ENCODE data around the gene ATP11B. TPM values are rescaled to one million over a fixed set of nuclear protein-coding genes. Genes with fewer than 3 reads are reported as not detected.

ATP11B gene
- total RNA-seq, 1 donor from 2014 or later = 118 TPM

DNA sequence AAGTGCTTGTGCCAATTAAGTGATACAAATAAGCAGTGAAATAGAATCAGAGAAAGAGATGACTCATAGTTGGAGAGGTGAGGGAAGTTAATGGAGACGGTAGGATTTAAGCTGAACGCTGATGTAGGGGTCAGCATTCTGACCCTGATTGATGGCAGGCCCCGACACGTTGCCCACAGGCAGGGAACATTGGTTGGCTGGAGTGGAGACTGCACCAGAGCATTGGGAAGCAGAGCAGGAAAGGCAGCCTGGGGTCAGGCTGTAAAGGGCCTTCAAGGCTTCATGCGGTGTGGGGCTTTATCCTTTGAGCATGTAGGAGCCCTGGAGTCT, 118.4 kb downstream of the ATP11B start:
- ATAC-seq = peak; percentile 51

DNA sequence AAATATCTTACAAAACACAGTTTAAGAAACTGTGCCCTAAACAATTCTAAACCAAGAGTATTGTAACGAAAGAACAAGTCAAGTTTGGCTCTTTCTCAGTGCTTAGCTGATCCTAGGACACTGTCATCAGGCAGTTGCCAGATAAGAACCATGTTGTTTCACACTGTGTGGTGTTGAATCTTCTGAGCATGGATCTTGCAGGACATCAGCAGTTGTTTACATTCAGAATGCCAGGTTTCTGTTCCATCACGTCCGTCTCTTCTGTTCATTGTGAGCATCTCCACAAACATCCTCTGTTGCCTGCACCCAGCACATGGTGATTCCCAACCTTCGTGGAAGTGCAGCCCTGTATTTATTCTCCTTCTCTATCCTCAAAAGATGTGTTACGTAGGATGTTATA, 119.2 kb downstream of the ATP11B start:
- no peak for ATAC-seq

DNA sequence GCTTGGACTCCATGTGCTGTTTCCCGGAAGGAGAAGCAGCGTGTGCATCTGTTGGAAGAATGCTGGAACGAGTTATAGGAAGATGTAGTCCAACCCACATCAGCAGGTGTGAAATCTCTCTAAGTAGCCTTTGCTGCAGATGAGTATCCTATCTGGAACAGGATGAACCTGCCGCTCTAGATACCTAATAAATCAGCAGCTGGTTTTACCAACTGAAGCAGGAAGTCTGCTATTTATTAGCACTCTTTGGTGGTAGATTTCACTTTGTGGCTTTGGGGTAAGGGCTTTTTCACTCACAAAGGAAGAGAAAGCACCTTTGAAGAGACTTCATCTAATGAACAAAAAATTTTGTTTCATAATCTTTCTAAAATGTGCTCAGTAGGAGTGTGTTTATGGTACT, 120.6 kb downstream of the ATP11B start:
- peak; percentile 83 for ATAC-seq

DNA sequence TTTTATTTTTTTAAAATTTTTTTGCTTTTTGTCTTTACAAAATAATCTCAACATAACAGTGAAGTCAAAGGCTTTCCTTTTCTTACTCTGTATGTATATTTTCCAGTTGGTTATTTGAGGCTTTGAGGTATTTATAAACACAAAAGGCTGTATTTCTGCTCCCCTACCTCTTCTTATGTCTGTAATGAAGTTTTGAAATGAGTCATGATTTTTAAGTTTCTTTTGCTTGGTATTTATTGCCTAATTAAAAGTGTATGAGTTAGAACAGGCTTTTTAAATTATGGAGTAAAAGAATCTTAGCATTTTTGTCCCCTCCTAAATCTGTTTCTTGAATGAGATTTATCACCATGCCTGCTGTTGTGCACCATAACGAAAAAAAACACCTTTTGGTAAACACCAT, 121.0 kb downstream of the ATP11B start:
- ATAC-seq = no peak

DNA sequence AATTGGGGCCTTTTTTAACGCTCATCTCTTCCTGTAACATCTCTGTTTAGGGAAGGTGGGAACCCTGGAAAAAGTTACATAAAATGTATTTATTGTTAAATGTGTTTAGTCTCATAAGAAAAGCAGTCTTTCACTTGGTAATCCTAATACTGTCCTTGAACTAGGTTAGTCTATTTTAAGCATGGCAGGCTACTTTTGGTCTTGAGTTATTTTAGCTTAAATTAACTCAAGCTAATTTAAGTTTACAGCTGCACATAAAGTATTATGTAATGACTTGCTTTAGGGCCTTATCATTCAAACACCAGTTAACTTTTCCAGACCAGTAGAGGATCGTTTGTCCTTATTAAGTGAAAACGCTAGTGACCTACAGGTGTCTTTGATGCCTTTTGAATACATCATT, 123.8 kb downstream of the ATP11B start:
- no peak for ATAC-seq

DNA sequence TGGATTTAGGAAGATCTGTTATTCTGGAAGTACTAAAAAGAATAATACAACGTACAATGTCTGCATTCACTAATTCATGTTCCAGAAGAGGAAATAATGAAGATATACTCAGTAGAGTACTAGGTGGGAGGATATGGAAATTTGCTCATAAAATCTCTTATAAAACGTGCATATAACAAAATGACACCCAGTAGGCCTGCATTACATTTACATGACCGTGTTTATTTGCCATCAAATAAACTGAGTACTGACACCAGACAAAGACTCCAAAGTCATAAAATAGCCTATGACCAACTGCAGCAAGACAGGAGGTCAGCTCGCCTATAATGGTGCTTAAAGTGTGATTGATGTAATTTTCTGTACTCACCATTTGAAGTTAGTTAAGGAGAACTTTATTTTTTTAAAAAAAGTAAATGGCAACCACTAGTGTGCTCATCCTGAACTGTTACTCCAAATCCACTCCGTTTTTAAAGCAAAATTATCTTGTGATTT, 126.6 kb downstream of the ATP11B start:
- no peak for ATAC-seq

DNA sequence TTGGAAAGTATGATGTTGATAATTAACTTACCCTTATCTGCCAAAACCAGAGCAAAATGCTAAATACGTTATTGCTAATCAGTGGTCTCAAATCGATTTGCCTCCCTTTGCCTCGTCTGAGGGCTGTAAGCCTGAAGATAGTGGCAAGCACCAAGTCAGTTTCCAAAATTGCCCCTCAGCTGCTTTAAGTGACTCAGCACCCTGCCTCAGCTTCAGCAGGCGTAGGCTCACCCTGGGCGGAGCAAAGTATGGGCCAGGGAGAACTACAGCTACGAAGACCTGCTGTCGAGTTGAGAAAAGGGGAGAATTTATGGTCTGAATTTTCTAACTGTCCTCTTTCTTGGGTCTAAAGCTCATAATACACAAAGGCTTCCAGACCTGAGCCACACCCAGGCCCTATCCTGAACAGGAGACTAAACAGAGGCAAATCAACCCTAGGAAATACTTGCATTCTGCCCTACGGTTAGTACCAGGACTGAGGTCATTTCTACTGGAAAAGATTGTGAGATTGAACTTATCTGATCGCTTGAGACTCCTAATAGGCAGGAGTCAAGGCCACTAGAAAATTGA, 127.3 kb downstream of the ATP11B start:
- peak; percentile 27 for ATAC-seq

DNA sequence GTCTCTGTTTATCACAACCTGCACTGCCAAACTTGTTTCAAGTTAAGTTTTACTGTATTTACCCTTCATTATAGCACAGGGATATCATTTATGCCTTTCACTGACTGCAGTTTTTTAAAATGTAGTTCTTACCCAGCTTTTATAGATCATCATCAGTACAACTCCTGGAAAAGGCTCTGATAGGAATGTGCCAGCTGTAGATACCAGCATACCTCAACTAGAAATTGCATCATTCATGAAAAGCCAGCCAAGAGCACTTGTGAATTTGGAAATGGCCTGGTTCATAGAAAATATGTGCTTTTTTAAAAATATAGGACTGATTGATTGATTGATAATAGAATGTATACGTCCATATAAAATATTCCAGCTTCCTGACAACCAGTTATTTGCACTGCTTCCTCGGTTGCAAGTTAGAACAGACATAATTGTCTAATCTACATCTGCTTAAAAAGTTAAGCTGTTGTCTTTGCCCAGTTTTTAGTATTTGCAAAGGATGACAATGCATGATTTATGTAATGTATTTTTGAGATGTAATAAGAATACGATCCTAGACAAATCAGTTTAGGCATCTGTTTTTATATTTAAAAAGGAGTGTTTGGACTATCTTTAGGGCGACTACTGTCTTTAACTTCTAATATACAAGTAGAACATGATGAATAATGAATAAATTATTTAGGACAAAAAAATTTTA, 128.5 kb downstream of the ATP11B start:
- ATAC-seq = no peak

DNA sequence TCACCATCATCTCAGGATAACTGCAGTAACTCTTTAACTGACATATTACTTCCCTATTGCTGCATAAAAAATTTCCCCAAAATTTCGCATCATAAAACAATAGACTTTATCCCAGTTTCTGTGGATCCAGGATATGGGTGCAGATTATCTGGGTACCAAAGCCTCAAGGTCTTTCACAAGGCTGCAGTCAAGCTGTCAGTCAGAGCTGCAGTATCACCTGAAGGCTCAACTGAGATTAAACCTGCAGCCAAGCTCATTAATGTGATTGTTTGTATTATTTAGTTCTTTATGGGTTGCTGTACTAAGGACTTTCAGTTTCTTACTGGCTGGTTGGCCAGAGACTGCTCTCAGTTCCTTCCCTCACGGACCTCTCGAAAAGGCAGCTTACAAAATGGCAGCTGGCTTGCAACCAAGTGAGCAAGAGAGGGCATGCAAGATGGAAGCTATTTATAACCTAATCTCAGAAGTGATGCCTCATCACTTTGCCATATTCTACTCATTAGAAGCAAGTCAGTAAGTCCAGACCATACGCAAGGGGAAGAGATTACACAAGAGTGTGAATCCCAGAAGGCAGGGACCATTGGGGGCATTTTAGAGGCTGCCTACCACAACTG, 132.1 kb downstream of the ATP11B start:
- peak; percentile 91 for ATAC-seq

DNA sequence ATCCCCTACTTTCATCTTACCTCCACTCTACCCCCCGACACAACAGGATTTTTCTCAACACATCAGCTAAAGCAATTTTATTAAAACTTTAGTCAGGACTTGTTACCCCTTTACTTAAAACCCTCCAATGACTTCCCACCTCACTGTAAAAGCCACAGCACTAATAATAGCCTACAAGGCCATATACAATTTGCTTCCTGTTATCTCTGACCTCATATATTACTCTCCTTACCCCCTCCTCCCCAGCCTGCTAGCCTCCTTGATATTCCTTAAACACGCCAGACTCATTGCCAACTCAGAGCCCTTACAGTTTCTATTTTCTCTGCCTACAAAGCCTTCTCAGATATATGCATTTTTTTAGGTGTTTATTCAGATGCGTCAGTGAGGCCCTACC, 132.6 kb downstream of the ATP11B start:
- ATAC-seq = peak; percentile 19

DNA sequence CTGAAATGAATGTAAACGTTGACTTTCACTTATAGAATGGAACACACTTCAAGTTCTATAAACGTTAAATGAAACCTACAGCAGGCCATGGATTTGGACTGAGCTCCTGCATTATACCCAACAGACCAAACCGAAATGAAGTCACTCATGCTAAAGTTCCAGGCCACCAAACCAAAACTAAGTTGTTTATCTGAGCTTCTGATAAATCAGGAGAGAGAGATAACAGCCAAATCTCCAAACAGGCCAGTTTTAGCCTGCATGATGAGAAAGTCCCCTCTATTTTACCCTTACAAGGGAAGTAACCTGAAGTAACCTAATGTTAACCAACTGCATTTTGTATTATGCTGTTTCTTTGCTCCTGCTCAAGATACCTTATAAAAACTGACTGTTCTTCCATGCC, 142.5 kb downstream of the ATP11B start:
- no peak for ATAC-seq

DNA sequence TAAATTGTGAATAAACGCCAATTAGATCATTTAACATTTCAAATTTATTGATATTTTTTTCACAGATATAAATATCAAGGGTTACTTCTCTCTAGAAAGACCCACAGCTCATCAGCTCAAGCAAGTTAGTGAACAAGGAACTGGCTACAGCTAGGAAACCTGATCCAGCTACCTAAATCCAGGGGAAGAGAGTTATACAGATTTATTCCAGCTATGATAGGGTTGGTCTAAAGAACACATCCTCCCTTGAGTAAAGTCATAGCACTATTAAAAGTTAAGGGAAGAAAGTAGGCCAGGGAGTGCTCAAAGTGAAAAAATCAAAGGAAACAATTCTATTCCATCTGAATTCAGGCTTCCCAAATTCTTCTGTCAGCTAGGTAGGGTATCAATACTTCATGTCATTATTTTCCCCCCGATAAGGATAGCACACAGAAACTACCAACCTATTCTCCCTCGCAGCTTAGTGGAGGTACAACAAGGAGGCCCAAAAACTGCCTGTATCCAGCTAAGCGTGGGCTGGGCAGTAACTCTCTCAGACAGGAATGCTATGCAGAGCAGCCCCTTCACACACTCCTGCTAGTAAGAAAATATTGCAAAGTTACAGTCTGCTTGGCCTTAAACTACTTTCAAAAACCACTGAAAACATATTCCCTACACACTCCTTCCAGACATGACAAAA, 143.1 kb downstream of the ATP11B start:
- no peak for ATAC-seq

DNA sequence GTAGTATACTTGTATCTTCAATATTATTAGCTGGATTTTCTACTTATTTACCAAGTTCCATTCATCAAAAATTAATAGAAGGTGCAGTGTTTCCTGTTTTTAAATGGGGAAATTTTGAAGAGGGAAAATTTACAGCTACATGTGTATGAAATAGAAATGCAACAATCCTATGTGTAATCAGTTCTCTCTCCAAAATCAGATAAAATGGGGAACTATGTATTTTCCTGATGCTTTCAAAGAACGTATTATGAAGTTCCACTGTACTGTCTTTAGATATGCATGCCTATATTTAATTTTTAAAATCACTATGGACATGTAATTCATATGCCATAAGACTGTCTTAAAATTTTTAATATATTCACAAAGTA, 143.6 kb downstream of the ATP11B start:
- no peak for ATAC-seq

DNA sequence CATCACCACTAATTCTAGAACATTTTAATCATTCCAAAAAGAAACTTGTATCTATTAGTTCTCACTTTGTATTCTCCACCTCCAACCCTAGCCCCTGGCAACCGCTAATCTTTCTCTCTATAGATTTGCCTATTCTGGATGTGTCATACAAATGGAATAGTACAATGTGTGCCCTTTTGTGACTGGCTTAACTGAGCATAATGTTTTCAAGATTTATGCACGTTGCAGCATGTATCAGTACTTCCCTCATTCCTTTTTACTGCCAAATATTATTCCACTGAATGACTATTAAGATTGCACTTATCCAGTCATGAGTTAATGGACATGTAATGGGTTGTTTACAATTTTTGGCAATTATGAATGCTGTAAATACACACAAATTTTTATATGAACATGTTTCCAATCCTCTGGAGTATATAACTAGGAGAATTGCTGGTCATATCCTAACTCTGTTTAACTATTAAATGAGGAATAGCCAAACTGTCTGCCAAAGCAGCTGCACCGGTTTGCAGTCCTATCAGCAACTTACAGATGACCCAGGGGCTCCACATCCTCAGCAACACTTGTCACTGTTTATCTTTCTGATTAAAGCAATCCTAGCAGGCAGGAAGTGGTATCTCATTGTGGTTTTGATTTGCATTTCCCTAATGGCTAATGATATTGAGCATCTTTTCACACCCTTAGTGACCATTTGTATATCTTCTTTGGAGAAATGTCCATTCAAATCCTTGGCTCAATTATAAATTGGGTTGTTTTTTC, 144.2 kb downstream of the ATP11B start:
- peak; percentile 93 for ATAC-seq

DNA sequence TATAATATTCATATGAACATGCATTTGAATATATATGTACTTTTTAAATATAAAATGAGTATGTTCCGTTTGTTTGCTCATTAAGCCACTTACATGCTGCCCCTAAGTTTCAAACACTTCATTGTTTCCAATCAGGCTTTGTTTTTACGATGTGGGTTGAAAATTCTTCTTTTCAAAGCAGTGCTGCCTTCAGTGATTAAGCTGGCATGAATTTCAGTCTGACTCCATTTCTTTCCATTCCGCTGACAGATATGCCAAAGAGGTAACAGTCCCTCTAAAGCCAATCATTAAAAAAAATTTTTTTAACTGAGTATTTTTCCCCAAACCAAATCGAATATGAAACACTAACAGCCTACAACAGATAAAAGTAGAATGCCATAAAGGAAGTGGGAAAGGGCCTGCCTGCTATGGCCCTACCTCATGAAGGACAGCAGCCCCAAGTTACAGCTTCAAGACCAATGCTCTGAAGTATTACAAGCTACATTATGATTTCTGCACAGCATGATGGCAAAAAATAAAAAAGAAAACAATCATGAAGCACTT, 147.0 kb downstream of the ATP11B start:
- no peak for ATAC-seq

DNA sequence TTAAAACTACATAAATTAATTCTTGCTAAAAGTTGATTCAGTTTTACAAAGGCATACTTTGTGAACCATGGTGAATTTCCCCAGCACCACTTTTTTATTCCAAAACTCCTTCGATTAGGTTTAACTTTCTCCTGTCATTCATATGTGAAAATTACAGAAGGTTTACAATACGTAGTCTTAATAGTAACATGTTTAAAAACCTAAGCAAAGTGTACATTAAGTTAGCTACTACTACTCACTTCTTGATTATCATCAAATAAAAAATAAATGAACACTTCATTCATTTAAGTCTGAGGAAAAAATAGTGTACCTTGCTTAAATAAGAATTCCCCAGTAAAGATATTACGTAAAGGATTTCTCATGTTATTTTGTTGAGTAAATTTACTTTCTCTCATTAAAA, 148.4 kb downstream of the ATP11B start:
- ATAC-seq = no peak

DNA sequence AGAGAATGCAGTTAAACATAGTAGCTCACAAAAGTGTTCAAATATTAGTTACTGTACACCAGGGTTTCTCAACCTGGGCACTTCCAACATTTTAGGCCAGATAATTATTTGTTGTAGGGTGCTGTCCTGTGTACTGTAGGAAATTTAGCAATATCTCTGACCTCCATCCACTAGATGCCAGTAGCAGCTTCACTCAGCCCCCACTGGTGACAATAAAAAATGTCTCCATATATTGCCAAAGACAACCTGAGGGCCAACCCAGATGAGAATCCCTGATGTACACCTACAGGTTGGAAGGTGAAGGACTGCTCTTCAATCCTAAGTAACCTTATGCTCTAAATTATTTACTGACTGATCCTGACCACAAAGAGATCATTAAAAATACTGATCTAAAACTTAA, 154.6 kb downstream of the ATP11B start:
- ATAC-seq = peak; percentile 17

DNA sequence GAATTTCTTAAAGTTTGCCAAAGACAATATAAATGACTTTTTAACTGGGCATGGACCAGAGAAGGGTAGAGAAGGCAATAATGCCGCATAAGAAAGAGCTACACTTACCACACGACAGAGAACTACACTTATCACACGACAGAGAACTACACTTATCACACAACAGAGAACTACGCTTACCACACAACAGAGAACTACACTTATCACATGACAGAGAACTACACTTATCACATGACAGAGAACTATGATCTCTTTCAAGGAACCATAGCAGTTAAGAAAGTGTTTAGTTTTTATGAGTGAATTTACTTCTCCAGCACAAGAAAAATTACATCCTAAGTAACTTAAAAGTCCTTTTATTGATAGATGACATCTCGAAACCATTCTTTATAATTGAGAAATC, 155.0 kb downstream of the ATP11B start:
- ATAC-seq = no peak

DNA sequence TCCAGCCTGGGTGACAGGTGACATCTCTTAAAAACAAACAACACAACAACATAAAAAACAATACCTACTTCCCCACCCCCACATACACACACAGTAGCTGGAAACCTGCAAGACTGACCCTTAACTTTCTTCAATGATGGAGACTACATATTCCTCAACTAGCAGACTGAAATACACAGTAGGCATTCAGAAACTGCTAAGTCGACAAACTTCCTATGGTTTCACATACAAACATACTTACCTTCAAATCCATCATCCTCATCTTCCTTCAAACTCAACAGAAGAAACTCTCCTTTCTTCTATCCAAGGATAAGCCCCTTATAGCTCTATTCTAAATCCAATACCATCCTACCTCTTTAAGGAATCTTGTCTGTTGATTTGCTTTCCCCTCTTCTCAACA, 156.4 kb downstream of the ATP11B start:
- no peak for ATAC-seq

DNA sequence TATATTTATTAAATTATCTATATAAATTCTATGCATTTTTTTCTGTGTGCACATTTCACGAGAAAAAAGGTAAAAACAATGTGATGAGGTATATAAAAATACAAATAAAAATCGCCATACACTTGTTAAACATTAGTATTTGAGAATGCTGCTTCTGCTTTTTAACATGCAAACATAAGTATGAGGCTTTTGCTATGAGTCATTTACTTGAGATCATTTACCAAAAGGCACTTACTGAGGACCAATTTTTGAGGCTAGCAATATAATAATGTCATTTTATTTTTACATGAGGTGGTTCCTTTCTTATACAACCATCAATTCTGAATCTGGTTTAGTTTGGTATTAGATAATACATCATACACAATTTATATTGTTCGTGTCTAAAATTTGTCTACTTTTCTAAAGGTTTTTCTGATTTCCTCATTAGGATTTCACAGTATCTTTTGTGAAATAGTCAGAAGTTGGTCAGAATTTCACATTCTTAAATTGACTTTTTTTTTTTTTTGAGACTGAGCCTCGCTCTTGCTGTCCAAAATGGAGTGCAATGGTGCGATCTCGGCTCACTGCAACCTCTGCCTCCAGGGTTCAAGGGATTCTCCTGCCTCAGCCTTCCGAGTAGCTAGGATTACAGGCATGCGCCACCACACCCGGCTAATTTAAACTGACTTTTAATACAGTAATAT, 161.4 kb downstream of the ATP11B start:
- no peak for ATAC-seq

DNA sequence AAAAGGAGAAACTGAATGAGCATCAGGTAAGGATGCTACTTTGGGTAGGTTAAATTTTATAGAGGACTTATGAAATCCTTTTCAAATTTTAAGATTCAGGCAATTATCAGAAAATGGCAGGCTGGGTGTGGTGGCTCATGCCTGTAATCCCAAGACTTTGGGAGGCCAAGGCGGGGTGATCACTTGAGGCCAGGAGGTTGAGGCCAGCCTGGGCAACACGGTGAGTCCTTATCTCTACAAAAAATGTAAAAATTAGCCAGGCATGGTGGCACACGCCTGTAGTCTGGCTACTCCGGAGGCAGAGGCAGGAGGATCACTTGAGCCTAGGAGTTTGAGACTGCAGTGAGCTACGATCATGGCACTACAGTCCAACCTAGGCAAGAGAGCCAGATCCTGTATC, 163.9 kb downstream of the ATP11B start:
- no peak for ATAC-seq

DNA sequence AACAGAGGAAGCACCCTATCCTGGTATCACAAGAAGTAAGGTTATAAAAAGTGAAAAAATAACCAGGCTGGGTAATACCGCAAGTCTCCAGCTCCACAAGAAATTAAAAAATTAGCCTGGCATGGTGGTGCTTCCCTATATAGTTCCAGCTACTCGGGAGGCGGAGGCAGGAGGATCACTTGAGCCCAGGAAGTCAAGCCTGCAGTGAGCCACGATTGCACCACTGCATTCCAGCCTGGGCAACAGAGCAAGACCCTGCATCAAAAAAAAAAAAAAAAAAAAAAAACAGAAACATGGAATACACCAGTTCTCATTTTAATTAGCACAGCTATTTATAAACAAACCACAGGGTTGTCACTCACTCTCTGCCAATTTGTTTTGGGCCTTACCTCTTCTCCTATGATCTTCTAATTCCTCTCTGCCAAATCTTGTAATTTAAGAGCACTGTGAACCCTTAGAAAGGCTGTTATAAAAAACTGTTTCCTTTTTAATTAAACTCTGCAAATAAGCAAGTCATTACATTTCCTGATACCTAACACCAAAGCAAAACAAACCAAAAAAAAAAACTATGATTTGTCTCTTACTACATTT, 164.5 kb downstream of the ATP11B start:
- no peak for ATAC-seq
